GM23338 (cell line): ENCODE data around the gene FAM167B. TPM values are rescaled to one million over a fixed set of nuclear protein-coding genes. Genes with fewer than 3 reads are reported as not detected.

Experiments used
- ATAC-seq: fragments of 200-7000 bp; cut with Tn5 transposase; 3 replicates; pipeline ENCODE4 v1.9.1; 2020
- DNase-seq: peaks from one replicate; pipeline ENCODE4 v3.0.0-alpha.2; 2015; ENCODE audit warnings: low spot score
- H2AFZ ChIP-seq: fragments of 200-600 bp; sonication (generic); 2 replicates; pipeline ENCODE4 v1.8.0; 2016; ENCODE audit warnings: antibody characterized with exemption, mild to moderate bottlenecking, moderate library complexity
- H3F3A ChIP-seq: fragments of 200-600 bp; sonication (generic); replicated peaks from 2 replicates; pipeline ENCODE4 v1.8.0; 2017; ENCODE audit warnings: antibody characterized with exemption, mixed run types, low read depth
- H3K27ac ChIP-seq: fragments of 200-600 bp; sonication (generic); 2 replicates; pipeline ENCODE4 v1.6.1; 2016; ENCODE audit warnings: low read depth
- H3K27me3 ChIP-seq: fragments of 200-600 bp; sonication (generic); 2 replicates; pipeline ENCODE4 v1.8.0; 2016; ENCODE audit warnings: mild to moderate bottlenecking, mixed run types, moderate library complexity; ENCODE audit not compliant: insufficient read depth
- H3K36me3 ChIP-seq: fragments of 200-600 bp; sonication (generic); 2 replicates; pipeline ENCODE4 v1.8.0; 2016; ENCODE audit warnings: mild to moderate bottlenecking; ENCODE audit not compliant: insufficient read depth
- H3K4me1 ChIP-seq: fragments of 200-600 bp; sonication (generic); 2 replicates; pipeline ENCODE4 v1.8.0; 2016; ENCODE audit warnings: mild to moderate bottlenecking, moderate library complexity; ENCODE audit not compliant: insufficient read depth
- H3K4me2 ChIP-seq: fragments of 200-600 bp; sonication (generic); 2 replicates; pipeline ENCODE4 v1.7.1; 2017; ENCODE audit warnings: mixed run types
- H3K4me3 ChIP-seq: fragments of 200-600 bp; sonication (generic); 2 replicates; pipeline ENCODE4 v1.6.1; 2016; ENCODE audit warnings: mixed run types
- H3K79me2 ChIP-seq: fragments of 200-600 bp; sonication (generic); replicated peaks from 2 replicates; pipeline ENCODE4 v1.8.0; 2017; ENCODE audit warnings: mild to moderate bottlenecking; ENCODE audit not compliant: insufficient read depth
- H3K9me2 ChIP-seq: fragments of 200-600 bp; sonication (generic); 2 replicates; pipeline ENCODE4 v1.8.0; 2017; ENCODE audit not compliant: insufficient read depth
- H4K20me1 ChIP-seq: fragments of 200-600 bp; sonication (generic); replicated peaks from 2 replicates; pipeline ENCODE4 v1.8.0; 2017; ENCODE audit warnings: mild to moderate bottlenecking; ENCODE audit not compliant: insufficient read depth
- H3K27ac Mint-ChIP-seq: 2 replicates; pipeline ENCODE4 v1.8.0; 2020; ENCODE audit warnings: inconsistent platforms, mild to moderate bottlenecking, moderate library complexity, mixed read lengths
- H3K27me3 Mint-ChIP-seq: 3 replicates; pipeline ENCODE4 v1.8.0; 2022; ENCODE audit warnings: low read depth, mild to moderate bottlenecking, moderate library complexity, mixed read lengths, inconsistent platforms; ENCODE audit not compliant: insufficient read depth, poor library complexity
- H3K36me3 Mint-ChIP-seq: 3 replicates; pipeline ENCODE4 v1.8.0; 2021; ENCODE audit warnings: low read depth, mild to moderate bottlenecking, inconsistent platforms, moderate library complexity, mixed read lengths
- H3K4me1 Mint-ChIP-seq: 3 replicates; pipeline ENCODE4 v1.8.0; 2020; ENCODE audit warnings: mild to moderate bottlenecking, inconsistent platforms, mixed read lengths
- H3K4me3 Mint-ChIP-seq: 3 replicates; pipeline ENCODE4 v1.8.0; 2021; ENCODE audit warnings: moderate library complexity, mild to moderate bottlenecking, inconsistent platforms, mixed read lengths
- H3K9me3 Mint-ChIP-seq: 3 replicates; pipeline ENCODE4 v1.8.0; 2020; ENCODE audit warnings: moderate library complexity, mild to moderate bottlenecking, inconsistent platforms, mixed read lengths
- EZH2 ChIP-seq: fragments of 200-600 bp; sonication (generic); IDR thresholded peaks from one replicate; pipeline ENCODE4 v1.8.0; 2017; ENCODE audit warnings: antibody characterized with exemption, mild to moderate bottlenecking, low read depth; ENCODE audit not compliant: unreplicated experiment
- EZH2phosphoT487 ChIP-seq: fragments of 200-600 bp; sonication (generic); IDR thresholded peaks from one replicate; pipeline ENCODE4 v1.8.1; 2018; ENCODE audit warnings: antibody characterized with exemption; ENCODE audit not compliant: unreplicated experiment
- POLR2AphosphoS5 ChIP-seq: IDR thresholded peaks from 2 replicates; pipeline ENCODE4 v1.6.1; 2016; ENCODE audit warnings: antibody characterized with exemption, low read depth
- REST ChIP-seq: IDR thresholded peaks from one replicate; pipeline ENCODE4 v1.6.1; 2018; ENCODE audit warnings: antibody characterized with exemption; ENCODE audit not compliant: unreplicated experiment
- STAT1 ChIP-seq: IDR thresholded peaks from one replicate; pipeline ENCODE4 v1.6.1; 2016; ENCODE audit warnings: antibody characterized with exemption; ENCODE audit not compliant: unreplicated experiment
- ZNF114 ChIP-seq: fragments of 250-450 bp; sonication (Bioruptor Pico); IDR thresholded peaks from 2 replicates; pipeline ENCODE4 v1.5.0; 2020; ENCODE audit warnings: mild to moderate bottlenecking, moderate library complexity
- ZNF331 ChIP-seq: fragments of 250-450 bp; sonication (Bioruptor Pico); IDR thresholded peaks from 2 replicates; pipeline ENCODE4 v1.5.0; 2020; ENCODE audit warnings: low read depth, mild to moderate bottlenecking, moderate library complexity
- long read RNA-seq: library from polyadenylated mRNA; unstranded; transcript quantifications from one replicate; pipeline ENCODE4 v2.0.0, GENCODE V29; 2020; ENCODE audit not compliant: unreplicated experiment
- polyA plus RNA-seq: library from polyadenylated mRNA; unstranded; fragments of >200 nt; fragmentation: Nextera tagmentation; extraction: Ambion mirVana; gene quantifications from 2 replicates; pipeline ENCODE4 v1.2.1, GENCODE V29; 2016
- total RNA-seq: library from RNA; depleted of rRNA; stranded (reverse); fragments of >200 nt; shearing (Covaris generic); gene quantifications from 2 replicates; pipeline ENCODE4 v1.2.3, GENCODE V29; 2014; rRNA removed
- TF ChIP-seq, protein P1 (sequence below): fragments of 250-450 bp; sonication (Bioruptor Pico); IDR thresholded peaks from 2 replicates; pipeline ENCODE4 v1.5.0; 2020; ENCODE audit warnings: mild to moderate bottlenecking, moderate library complexity

FAM167B gene
- total RNA-seq (0.31 TPM in 1 of 2 replicates, not detected in the other), polyA plus RNA-seq (2.2 TPM in 2 replicates)
- long read RNA-seq, partial matches to known transcripts: 0 of 1 reads
- long read RNA-seq, other reads (novel, unspliced or antisense): 1 of 1 reads

- ATAC-seq: no peak
- no peak for DNase-seq
- H3K79me2 ChIP-seq: no peaks in the 10 kb centered on the region
- peaks cover 41% of the 10 kb centered on the region for H3K4me1 ChIP-seq
- peaks cover 23% of the 10 kb centered on the region for H3F3A ChIP-seq
- TF ChIP-seq ZNF114 (CRISPR knock-in tag) (no peak), REST (no peak), EZH2 (no peak), POLR2AphosphoS5 (no peak), ZNF331 (CRISPR knock-in tag) (no peak)
- H3K36me3 ChIP-seq: no peaks in the 10 kb centered on the region
- peak within 1 kb of the TSS; percentile 64; the same call in 1 of the 2 replicates for H2AFZ ChIP-seq
- Mint-ChIP-seq H3K9me3 (no peaks in the 10 kb centered on the region), H3K4me3 (peak within 1 kb of the TSS; percentile 44; the same call in 2 of the 3 replicates), H3K4me1 (peaks cover 30% of the 10 kb centered on the region), H3K27me3 (peaks cover 19% of the 10 kb centered on the region), H3K27ac (no peak within 1 kb of the TSS), H3K36me3 (no peaks in the 10 kb centered on the region)
- no peaks in the 10 kb centered on the region for H4K20me1 ChIP-seq
- H3K4me2 ChIP-seq: peak within 1 kb of the TSS; percentile 84; the same call in 1 of the 2 replicates
- no peak within 1 kb of the TSS for H3K27ac ChIP-seq
- no peaks in the 10 kb centered on the region for H3K9me2 ChIP-seq
- peaks cover 4% of the 10 kb centered on the region; the same call in 1 of the 2 replicates for H3K27me3 ChIP-seq
- H3K4me3 ChIP-seq: peak within 1 kb of the TSS; percentile 60; the same call in 1 of the 2 replicates
Measured at GRCh38 chr1:32246888-32247273, at the start of gene FAM167B. TSS of gene FAM167B (plus strand) at chr1:32247222. CDS start at chr1:32247422, 200 bp downstream.

- H3F3A ChIP-seq: peaks cover 37% of the 10 kb centered on the region; the same call in 1 of the 2 replicates
- H3K36me3 ChIP-seq: peaks cover 32% of the 10 kb centered on the region
- H3K4me1 ChIP-seq: peaks cover 28% of the 10 kb centered on the region
- no peaks in the 10 kb centered on the region for H3K79me2 ChIP-seq
- peaks cover 7% of the 10 kb centered on the region for H3K27me3 ChIP-seq
- H2AFZ ChIP-seq: no peak overlapping the region
- peaks cover 4% of the 10 kb centered on the region for H4K20me1 ChIP-seq
- peaks cover 42% of the 10 kb centered on the region for H3K4me1 Mint-ChIP-seq
- peaks cover 30% of the 10 kb centered on the region for H3K27me3 Mint-ChIP-seq
- H3K9me2 ChIP-seq: no peaks in the 10 kb centered on the region
- H3K9me3 Mint-ChIP-seq: peaks cover 2% of the 10 kb centered on the region; the same call in 2 of the 3 replicates
- no peak overlapping the region for H3K27ac ChIP-seq
- H3K27ac Mint-ChIP-seq: no peak overlapping the region
- H3K36me3 Mint-ChIP-seq: peaks cover 56% of the 10 kb centered on the region
- DNase-seq (no peak), ATAC-seq (no peak)
- no peak overlapping the region for H3K4me3 Mint-ChIP-seq
- no peak overlapping the region for H3K4me3 ChIP-seq
- no peak overlapping the region for H3K4me2 ChIP-seq
- TF ChIP-seq ZNF114 (CRISPR knock-in tag) (no peak), EZH2phosphoT487 (no peak), STAT1 (no peak)
- TF ChIP-seq, protein P1, sequence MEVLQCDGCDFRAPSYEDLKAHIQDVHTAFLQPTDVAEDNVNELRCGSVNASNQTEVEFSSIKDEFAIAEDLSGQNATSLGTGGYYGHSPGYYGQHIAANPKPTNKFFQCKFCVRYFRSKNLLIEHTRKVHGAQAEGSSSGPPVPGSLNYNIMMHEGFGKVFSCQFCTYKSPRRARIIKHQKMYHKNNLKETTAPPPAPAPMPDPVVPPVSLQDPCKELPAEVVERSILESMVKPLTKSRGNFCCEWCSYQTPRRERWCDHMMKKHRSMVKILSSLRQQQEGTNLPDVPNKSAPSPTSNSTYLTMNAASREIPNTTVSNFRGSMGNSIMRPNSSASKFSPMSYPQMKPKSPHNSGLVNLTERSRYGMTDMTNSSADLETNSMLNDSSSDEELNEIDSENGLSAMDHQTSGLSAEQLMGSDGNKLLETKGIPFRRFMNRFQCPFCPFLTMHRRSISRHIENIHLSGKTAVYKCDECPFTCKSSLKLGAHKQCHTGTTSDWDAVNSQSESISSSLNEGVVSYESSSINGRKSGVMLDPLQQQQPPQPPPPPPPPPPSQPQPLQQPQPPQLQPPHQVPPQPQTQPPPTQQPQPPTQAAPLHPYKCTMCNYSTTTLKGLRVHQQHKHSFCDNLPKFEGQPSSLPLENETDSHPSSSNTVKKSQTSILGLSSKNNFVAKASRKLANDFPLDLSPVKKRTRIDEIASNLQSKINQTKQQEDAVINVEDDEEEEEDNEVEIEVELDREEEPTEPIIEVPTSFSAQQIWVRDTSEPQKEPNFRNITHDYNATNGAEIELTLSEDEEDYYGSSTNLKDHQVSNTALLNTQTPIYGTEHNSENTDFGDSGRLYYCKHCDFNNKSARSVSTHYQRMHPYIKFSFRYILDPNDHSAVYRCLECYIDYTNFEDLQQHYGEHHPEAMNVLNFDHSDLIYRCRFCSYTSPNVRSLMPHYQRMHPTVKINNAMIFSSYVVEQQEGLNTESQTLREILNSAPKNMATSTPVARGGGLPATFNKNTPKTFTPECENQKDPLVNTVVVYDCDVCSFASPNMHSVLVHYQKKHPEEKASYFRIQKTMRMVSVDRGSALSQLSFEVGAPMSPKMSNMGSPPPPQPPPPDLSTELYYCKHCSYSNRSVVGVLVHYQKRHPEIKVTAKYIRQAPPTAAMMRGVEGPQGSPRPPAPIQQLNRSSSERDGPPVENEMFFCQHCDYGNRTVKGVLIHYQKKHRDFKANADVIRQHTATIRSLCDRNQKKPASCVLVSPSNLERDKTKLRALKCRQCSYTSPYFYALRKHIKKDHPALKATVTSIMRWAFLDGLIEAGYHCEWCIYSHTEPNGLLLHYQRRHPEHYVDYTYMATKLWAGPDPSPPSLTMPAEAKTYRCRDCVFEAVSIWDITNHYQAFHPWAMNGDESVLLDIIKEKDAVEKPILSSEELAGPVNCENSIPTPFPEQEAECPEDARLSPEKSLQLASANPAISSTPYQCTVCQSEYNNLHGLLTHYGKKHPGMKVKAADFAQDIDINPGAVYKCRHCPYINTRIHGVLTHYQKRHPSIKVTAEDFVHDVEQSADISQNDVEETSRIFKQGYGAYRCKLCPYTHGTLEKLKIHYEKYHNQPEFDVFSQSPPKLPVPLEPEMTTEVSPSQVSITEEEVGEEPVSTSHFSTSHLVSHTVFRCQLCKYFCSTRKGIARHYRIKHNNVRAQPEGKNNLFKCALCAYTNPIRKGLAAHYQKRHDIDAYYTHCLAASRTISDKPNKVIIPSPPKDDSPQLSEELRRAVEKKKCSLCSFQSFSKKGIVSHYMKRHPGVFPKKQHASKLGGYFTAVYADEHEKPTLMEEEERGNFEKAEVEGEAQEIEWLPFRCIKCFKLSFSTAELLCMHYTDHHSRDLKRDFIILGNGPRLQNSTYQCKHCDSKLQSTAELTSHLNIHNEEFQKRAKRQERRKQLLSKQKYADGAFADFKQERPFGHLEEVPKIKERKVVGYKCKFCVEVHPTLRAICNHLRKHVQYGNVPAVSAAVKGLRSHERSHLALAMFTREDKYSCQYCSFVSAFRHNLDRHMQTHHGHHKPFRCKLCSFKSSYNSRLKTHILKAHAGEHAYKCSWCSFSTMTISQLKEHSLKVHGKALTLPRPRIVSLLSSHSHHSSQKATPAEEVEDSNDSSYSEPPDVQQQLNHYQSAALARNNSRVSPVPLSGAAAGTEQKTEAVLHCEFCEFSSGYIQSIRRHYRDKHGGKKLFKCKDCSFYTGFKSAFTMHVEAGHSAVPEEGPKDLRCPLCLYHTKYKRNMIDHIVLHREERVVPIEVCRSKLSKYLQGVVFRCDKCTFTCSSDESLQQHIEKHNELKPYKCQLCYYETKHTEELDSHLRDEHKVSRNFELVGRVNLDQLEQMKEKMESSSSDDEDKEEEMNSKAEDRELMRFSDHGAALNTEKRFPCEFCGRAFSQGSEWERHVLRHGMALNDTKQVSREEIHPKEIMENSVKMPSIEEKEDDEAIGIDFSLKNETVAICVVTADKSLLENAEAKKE: no peak
Measured at GRCh38 chr1:32197837-32198236, 49.2 kb upstream of the FAM167B start.
